ENCODE measurements around the gene BPIFB2. TPM values are rescaled to one million over a fixed set of nuclear protein-coding genes. Genes with fewer than 3 reads are reported as not detected.

The BPIFB2 gene
- total RNA-seq, 2 donors from 2014 or later, result not detected

- intact Hi-C loops (cut with DNase I, micrococcal nuclease), result no loop called here
- no peak for ATAC-seq
Measured at GRCh38 chr20:33014336-33015113, 7.0 kb downstream of the BPIFB2 start.

GRCh38 chr20:33015114-33015484 is 7.6 kb downstream of the BPIFB2 start:
- intact Hi-C loops (cut with DNase I, micrococcal nuclease), result no loop called here
- no peak for ATAC-seq
- no peak for DNase-seq

More at GRCh38 chr20:33014336-33015113, 7.0 kb downstream of the BPIFB2 start:
- no peak for DNase-seq

- DNase-seq (no peak), ATAC-seq (no peak)
- intact Hi-C loops (cut with DNase I, micrococcal nuclease), result no loop called here
Measured at GRCh38 chr20:33015700-33016580, 8.4 kb downstream of the BPIFB2 start.

- DNase-seq, result no peak
- intact Hi-C loops (cut with DNase I, micrococcal nuclease), result no loop called here
Measured at GRCh38 chr20:33016581-33017109, 9.1 kb downstream of the BPIFB2 start.

GRCh38 chr20:33017542-33017941 is 10.0 kb downstream of the BPIFB2 start:
- intact Hi-C loops (cut with DNase I, micrococcal nuclease), result no loop called here
- no peak for ATAC-seq
- no peak for DNase-seq

More at GRCh38 chr20:33016581-33017109, 9.1 kb downstream of the BPIFB2 start:
- no peak for ATAC-seq

- ATAC-seq (no peak), DNase-seq (no peak)
- intact Hi-C loops (cut with DNase I, micrococcal nuclease), result no loop called here
Measured at GRCh38 chr20:33018169-33018931, 10.8 kb downstream of the BPIFB2 start.

GRCh38 chr20:33019465-33020277 is 12.2 kb downstream of the BPIFB2 start:
- no peak for DNase-seq
- no peak for ATAC-seq
- intact Hi-C loops (cut with DNase I, micrococcal nuclease), result no loop called here

- ATAC-seq (no peak), DNase-seq (no peak)
- intact Hi-C loops (cut with DNase I, micrococcal nuclease), result no loop called here
Measured at GRCh38 chr20:33020278-33021161, 13.0 kb downstream of the BPIFB2 start.

GRCh38 chr20:33021879-33022278 is 14.4 kb downstream of the BPIFB2 start:
- DNase-seq (no peak), ATAC-seq (no peak)
- intact Hi-C loops (cut with DNase I, micrococcal nuclease), result no loop called here

GRCh38 chr20:33022289-33022688 is 14.8 kb downstream of the BPIFB2 start:
- DNase-seq (no peak), ATAC-seq (no peak)
- intact Hi-C loops (cut with DNase I, micrococcal nuclease), result no loop called here

GRCh38 chr20:33022694-33023438 is 15.4 kb downstream of the BPIFB2 start:
- ATAC-seq (no peak), DNase-seq (no peak)
- intact Hi-C loops (cut with DNase I, micrococcal nuclease), result no loop called here

- intact Hi-C loops (cut with DNase I, micrococcal nuclease), result no loop called here
- ATAC-seq (no peak), DNase-seq (no peak)
Measured at GRCh38 chr20:33023439-33024242, 16.1 kb downstream of the BPIFB2 start.

GRCh38 chr20:33024243-33024560 is 16.7 kb downstream of the BPIFB2 start:
- no peak for DNase-seq
- ATAC-seq, result no peak
- intact Hi-C loops (cut with DNase I, micrococcal nuclease), result no loop called here

- ATAC-seq, result no peak
- intact Hi-C loops (cut with DNase I, micrococcal nuclease), result no loop called here
- no peak for DNase-seq
Measured at GRCh38 chr20:33024609-33025317, 17.3 kb downstream of the BPIFB2 start.

GRCh38 chr20:33025318-33025876 is 17.9 kb downstream of the BPIFB2 start:
- intact Hi-C loops (cut with DNase I, micrococcal nuclease), result no loop called here
- DNase-seq (no peak), ATAC-seq (no peak)
